ENCODE data around the gene GNG13. TPM values are rescaled to one million over a fixed set of nuclear protein-coding genes. Genes with fewer than 3 reads are reported as not detected.

The GNG13 gene
- total RNA-seq, 1 donor from 2014 or later: not detected

GRCh38 chr16:760545-761343, 39.8 kb downstream of the GNG13 start, which contains the start of gene MSLN:
TSS of gene MSLN (plus strand) at chr16:760734. CDS start at chr16:762681, 1,947 bp downstream.
- Histone ChIP-seq H3K9me3 (ENCODE audit: insufficient read depth, low read depth, low read length) (no peaks in the 10 kb centered on the region), H3K9ac (ENCODE audit: low read length) (no peak within 1 kb of the TSS), H2AFZ (ENCODE audit: low read depth, low read length) (peak within 1 kb of the TSS; percentile 34), H3K4me2 (ENCODE audit: low read length) (peak within 1 kb of the TSS; percentile 39), H3K4me3 (ENCODE audit: insufficient read depth, low read depth, low read length) (no peak within 1 kb of the TSS), H3K36me3 (ENCODE audit: insufficient read depth, low read length) (no peaks in the 10 kb centered on the region), H4K20me1 (ENCODE audit: insufficient read depth, low read length) (no peaks in the 10 kb centered on the region), H3K27ac (ENCODE audit: low read depth, low read length) (no peak within 1 kb of the TSS), H3K27me3 (ENCODE audit: insufficient read depth, low read length) (no peaks in the 10 kb centered on the region), H3K79me2 (ENCODE audit: insufficient read depth, low read length) (no peaks in the 10 kb centered on the region), H3K4me1 (ENCODE audit: insufficient read depth, low read length) (peaks cover 7% of the 10 kb centered on the region)
- DNase-seq (ENCODE audit: low read depth) (peak; percentile 21), FAIRE-seq (no peak)
- Mint-ChIP-seq H3K36me3 (ENCODE audit: low read depth, unreplicated experiment) (peaks cover 3% of the 10 kb centered on the region), H3K27me3 (ENCODE audit: low read depth, unreplicated experiment) (peaks cover 8% of the 10 kb centered on the region), H3K4me3 (ENCODE audit: unreplicated experiment) (no peak within 1 kb of the TSS), H3K27ac (ENCODE audit: unreplicated experiment) (no peak within 1 kb of the TSS), H3K9me3 (ENCODE audit: unreplicated experiment) (peaks cover 5% of the 10 kb centered on the region), H3K4me1 (ENCODE audit: low read depth, unreplicated experiment) (no peaks in the 10 kb centered on the region)
- TF ChIP-seq CTCF (IDR thresholded peaks at IDR 0.05; ENCODE audit: insufficient read depth, low read depth, low read length): no peak

GRCh38 chr16:760065-760464, 40.5 kb downstream of the GNG13 start:
- H3K27ac ChIP-seq (ENCODE audit: low read depth, low read length): no peak overlapping the region
- H3K4me1 ChIP-seq (ENCODE audit: insufficient read depth, low read length): peaks cover 7% of the 10 kb centered on the region
- FAIRE-seq: no peak
- Mint-ChIP-seq H3K4me1 (ENCODE audit: low read depth, unreplicated experiment) (no peaks in the 10 kb centered on the region), H3K27me3 (ENCODE audit: low read depth, unreplicated experiment) (peaks cover 8% of the 10 kb centered on the region), H3K9me3 (ENCODE audit: unreplicated experiment) (peaks cover 5% of the 10 kb centered on the region), H3K27ac (ENCODE audit: unreplicated experiment) (no peak overlapping the region), H3K4me3 (ENCODE audit: unreplicated experiment) (no peak overlapping the region), H3K36me3 (ENCODE audit: low read depth, unreplicated experiment) (peaks cover 3% of the 10 kb centered on the region)
- no peak overlapping the region for H2AFZ ChIP-seq (ENCODE audit: low read depth, low read length)
- no peaks in the 10 kb centered on the region for H3K79me2 ChIP-seq (ENCODE audit: insufficient read depth, low read length)
- no peaks in the 10 kb centered on the region for H3K36me3 ChIP-seq (ENCODE audit: insufficient read depth, low read length)
- no peak overlapping the region for H3K4me3 ChIP-seq (ENCODE audit: insufficient read depth, low read depth, low read length)
- no peak for TF ChIP-seq EZH2 (IDR thresholded peaks at IDR 0.05; ENCODE audit: insufficient read depth, low read length)
- no peak for TF ChIP-seq CTCF (IDR thresholded peaks at IDR 0.05; ENCODE audit: insufficient read depth, low read depth, low read length)
- no peaks in the 10 kb centered on the region for H3K9me3 ChIP-seq (ENCODE audit: insufficient read depth, low read depth, low read length)
- H3K4me2 ChIP-seq (ENCODE audit: low read length): peak overlapping the region; percentile 39
- no peak for DNase-seq (ENCODE audit: low read depth)
- no peaks in the 10 kb centered on the region for H4K20me1 ChIP-seq (ENCODE audit: insufficient read depth, low read length)
- no peaks in the 10 kb centered on the region for H3K27me3 ChIP-seq (ENCODE audit: insufficient read depth, low read length)
- H3K9ac ChIP-seq (ENCODE audit: low read length): no peak overlapping the region

All from astrocyte (in vitro differentiated cells and primary cell).